CD4-positive, alpha-beta T cell treated with Interferon alpha-2 for 1 hour (primary cell): Measurements from ENCODE around the gene ATRIP.
A peak's percentile ranks its signal among the peaks of the same experiment; 100 is the strongest.
"Not testable (repeated sequence)": the region's sequence is repeated elsewhere in the genome, so short reads cannot be mapped to it uniquely, and the experiment has no call there.

Experiments used
- DNase-seq, 2 donors: peaks; one replicate each; pipeline ENCODE4 v3.0.0-alpha.2; 2020 to 2022

ATRIP gene

DNA sequence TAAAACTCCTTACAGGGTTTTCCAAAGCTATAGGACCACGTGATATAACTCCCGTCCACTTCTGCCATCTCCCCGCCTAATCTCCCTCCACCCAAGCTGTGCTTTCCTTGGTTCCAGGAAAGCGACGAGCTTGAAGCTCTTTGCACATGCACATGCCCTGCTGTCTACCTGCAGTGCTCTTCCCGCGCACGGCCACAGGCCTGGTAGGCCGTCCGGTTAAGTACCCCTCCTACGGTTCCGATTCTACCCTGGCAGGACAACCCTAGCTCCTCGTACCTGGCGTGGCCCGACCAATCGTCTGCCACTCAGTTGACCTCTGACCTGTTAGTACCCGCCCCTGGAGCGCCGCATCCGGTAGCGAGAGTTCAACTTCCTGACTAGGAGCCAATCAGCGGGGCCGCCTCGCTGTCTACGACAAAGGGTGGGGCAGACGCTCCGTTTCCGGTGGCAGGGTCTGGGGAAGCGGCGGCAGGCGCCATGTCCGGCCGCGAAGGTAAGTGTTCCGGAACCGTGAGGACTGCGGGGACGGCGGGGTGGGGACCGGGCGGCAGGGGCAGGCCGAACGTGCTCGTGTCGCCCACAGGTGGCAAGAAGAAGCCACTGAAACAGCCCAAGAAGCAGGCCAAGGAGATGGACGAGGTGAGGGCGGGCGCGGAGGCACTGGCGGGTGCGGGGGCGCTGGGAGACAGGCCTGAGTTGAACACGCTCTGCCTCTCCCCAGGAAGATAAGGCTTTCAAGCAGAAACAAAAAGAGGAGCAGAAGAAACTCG, 6.5 kb upstream of the ATRIP start, which contains the start of the genes CCDC51 and TMA7:
TSS of gene CCDC51 (minus strand) at position 300 of the 770 bp plus-strand sequence. CDS start 4,991 bp downstream, outside the sequence.
TSS of gene TMA7 (plus strand) at position 438 of the 770 bp plus-strand sequence. CDS start at position 478, 40 bp downstream.
- peak; percentile 97 to 98 for DNase-seq

DNA sequence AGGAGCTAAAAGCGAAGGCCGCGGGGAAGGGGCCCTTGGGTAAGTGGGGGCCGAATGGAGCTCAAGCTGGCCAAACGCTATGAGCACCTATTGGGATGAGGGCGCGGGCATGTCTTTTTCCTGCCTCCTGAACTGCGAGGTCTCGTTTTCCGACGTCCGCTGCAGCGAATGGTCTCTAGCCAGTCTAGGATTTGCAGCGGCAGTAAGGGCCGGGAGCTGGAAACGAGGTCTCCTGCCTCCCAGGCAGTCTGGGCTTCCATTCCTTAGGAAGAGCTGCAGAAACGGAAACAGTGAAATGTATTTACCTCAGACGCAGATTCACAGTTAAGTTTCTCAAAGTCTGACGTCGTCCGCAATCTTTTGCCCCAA, 6.0 kb upstream of the ATRIP start:
- peak in 1 of 2 donors; percentile 30 for DNase-seq

GRCh38 chr3:48441940-48442339, 4.6 kb upstream of the ATRIP start:
- DNase-seq: no peak

GRCh38 chr3:48445277-48445882, 1.2 kb upstream of the ATRIP start:
- no peak for DNase-seq

GRCh38 chr3:48446043-48446424, 503 bp upstream of the ATRIP start:
- no peak for DNase-seq

DNA sequence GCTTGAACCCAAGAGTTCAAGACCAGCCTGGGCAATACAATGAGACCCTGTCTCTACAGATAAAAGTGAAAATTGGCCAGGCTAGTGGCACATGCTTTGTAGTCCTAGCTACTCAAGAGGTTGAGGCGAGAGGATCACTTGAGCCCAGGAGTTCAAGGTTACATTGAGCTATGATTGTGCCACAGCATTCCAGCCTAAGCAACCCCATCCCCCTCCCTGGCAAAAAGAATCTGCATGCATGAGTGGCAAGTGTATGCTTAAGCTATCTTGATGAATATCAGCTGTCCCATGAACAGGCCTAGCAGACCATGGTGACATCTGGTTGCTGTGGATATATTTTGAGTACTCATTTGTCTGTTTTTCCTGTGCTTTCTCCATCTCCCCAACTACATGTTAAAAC, 4.7 kb downstream of the ATRIP start:
- no peak for DNase-seq

DNA sequence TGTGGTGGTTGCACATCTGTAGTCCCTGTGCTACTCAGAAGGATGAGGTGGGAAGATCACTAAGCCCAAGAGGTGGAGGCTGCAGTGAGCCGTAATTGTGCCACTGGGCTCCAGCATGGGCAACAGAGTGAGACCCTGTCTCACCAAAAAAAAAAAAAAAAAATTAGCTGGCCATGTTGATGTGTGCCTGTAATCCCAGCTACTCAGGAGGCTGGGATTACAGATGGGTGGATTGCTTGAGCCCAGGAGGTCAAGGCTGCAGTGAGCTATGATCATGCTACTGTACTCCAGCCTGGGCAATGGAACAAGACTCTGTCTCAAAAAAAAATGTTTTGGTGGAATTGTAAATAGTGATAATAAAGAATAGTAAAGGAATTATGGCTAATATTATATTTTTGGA, 9.9 kb downstream of the ATRIP start:
- no peak for DNase-seq

DNA sequence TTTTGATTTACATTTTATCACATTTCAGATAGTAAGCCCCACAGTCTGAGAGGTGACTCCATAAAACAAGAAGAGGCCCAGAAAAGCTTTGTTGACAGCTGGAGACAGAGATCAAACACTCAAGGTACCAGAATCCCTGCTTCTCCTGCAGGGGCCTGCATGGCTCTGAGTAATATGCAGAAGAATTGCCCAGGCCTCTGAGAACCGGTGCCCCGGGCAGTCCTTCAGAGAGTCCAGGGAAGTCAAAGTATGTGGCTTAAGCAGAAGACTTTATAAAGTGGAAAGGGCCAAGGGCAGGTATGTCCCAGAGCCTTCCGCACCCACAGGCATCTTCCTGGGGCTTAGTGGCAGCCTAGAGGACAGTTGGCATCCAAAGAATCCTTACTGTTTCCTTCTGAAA, 12.8 kb downstream of the ATRIP start:
- no peak for DNase-seq

- no peak for DNase-seq
Observed at GRCh38 chr3:48459773-48460516, 13.4 kb downstream of the ATRIP start.

DNA sequence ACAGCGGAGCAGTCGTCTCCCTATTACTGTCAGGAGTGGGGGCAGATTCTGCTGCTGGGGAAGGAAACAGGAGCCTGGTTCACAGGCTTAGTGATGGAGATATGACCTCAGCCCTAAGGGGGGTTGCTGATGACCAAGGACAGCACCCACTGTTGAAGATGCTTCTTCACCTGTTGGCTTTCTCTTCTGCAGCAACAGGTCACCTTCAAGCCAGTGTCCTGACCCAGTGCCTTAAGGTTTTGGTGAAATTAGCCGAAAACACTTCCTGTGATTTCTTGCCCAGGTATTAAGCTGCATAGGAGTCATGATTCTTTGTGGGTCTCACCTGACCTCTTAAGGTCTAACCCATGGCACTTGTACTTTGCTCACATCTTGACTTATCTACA, 14.0 kb downstream of the ATRIP start:
- DNase-seq: no peak

- not testable (repeated sequence) for DNase-seq
Observed at GRCh38 chr3:48461767-48462166, 15.2 kb downstream of the ATRIP start.

- DNase-seq: no peak
Observed at GRCh38 chr3:48463703-48464102, 17.2 kb downstream of the ATRIP start.

DNA sequence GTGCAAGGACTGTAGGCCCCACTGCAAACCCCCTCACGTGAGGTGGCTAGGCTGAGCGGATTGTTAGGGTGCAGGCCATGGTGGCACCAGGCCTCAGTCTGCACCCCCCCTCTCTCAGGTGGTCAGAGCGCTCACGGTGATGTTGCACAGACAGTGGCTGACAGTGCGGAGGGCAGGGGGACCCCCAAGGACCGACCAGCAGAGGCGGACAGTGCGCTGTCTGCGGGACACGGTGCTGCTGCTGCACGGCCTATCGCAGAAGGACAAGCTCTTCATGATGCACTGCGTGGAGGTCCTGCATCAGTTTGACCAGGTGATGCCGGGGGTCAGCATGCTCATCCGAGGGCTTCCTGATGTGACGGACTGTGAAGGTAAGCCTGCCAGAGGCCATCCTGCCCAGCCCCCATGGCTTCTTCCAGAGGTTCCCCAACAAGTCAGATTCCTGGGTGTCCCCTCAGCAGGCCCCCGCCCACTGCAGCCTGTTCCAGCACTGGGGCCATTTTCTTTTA, 18.2 kb downstream of the ATRIP start:
- no peak for DNase-seq

- no peak for DNase-seq
Observed at GRCh38 chr3:48465237-48465530, 18.6 kb downstream of the ATRIP start.

- DNase-seq: peak; percentile 91 to 92
Observed at GRCh38 chr3:48465531-48466378, 19.2 kb downstream of the ATRIP start.

GRCh38 chr3:48466386-48467109, 20.0 kb downstream of the ATRIP start:
- DNase-seq: peak; percentile 53 to 69

- no peak for DNase-seq
Observed at GRCh38 chr3:48467110-48467454, 20.5 kb downstream of the ATRIP start.

DNA sequence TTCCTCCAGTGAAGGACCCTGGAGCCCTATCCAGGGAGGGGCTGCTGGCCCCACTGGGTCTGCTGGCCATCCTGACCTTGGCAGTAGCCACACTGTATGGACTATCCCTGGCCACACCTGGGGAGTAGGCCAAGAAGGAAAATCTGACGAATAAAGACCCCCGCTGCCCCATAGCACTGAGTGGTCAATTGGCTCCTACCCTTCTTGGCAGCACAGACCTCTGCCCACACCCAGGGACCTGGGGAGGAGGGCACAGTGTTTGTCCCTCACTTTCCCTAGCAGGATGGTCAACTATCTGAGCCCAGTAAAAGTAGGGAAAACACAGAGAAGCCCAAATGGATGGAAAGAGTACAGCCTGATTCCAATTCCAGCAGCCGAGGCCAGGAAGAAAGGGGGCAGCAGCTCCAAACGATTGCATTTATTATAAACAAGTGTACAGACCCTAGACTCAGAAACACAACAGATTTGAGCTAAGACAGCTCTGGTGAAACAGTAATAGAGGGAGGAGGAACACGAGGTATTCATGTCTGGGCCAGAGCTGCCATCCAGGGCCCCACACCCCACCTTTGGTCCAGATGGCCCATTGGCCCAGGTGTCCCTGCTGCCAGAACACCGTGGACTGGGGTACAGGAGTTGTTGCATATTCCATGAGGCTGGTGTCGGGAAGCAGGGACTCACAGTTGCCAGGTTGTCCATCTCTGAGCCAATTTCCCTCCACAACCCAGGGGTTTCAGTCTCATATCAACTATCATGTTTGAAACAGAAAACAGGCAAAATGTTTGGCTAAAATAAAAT, 21.1 kb downstream of the ATRIP start:
- no peak for DNase-seq

DNA sequence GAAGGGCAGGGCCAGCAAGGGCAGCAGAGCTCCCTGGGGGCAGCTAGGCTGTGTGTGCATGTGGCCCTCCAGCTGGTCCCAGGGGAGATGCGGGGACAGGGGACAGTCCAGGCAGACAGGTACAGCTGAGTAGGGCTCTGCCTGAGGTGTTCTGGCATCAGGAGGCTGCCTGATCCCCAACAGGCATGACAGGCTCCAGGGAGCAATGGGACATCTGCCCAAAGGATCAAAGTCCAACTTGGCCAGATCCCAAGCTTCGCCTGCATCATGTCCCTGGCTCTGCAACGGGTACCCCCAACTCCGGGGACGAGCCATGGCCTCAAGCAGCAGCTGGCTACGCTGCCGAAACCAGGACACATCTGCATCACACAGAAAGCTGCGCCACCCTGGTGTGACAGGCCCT, 21.8 kb downstream of the ATRIP start:
- DNase-seq: no peak

DNA sequence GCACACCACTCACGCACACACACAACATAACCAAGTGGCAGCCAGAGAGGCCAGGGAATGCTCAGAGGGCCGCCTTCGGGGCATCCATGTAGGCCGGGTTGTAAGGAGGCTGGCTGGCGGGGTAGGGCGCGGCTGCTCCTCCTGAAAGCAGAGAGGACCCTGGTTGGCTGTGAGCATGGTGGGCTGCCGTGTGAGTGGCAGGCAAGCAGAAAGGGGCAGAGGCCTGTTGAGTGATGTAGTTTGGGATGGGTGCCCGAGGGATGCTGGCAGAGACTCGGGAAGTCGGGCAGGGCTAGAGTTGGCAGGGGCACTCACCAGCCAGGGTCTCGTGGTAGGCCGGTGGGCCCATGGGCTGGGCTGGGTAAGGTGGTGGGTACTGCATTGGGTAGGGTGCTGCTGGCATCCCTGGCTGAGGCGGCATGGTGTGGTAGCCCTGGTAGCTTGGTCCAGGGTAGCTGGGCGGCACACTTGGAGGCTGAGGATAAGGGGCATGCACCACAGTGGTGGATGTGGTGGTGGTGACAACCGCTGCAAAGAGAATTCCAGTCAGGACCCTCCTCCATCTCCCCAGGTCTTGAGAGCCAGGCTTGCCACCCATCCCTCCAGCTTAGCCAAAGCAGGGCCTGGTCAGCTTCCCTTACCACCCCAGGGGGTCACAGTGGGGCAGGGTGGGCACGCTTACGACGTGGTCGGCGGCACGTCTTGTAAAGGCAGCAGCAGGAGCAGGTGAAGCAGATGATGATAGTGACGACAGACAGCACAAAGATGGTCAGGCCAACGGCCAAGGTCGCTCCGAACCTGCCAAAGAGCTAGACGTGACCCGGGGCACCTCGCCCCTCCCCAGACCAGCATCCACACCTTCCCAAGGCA, 22.7 kb downstream of the ATRIP start:
- no peak for DNase-seq
